Left renal pelvis (tissue), 4 donors: ENCODE results near the gene MAST4. TPM values are rescaled to one million over a fixed set of nuclear protein-coding genes. Genes with fewer than 3 reads are reported as not detected.

Experiments used
- DNase-seq, 4 donors: peaks; one replicate each; pipeline ENCODE4 v3.0.0-alpha.2; 2013; ENCODE audit warnings: low read depth in 4 of 4, low spot score in 3 of 4
- polyA plus RNA-seq, 4 donors: library from polyadenylated mRNA; unstranded; fragments of 120-200 nt; gene quantifications; one replicate each; pipeline ENCODE4 v1.2.1, GENCODE V29; 2013; ENCODE audit not compliant: insufficient read length in 4 of 4

The MAST4 gene
- polyA plus RNA-seq, 4 donors = 10.5 to 16.2 (median 15.7) TPM

GRCh38 chr5:66603164-66603563, 7.0 kb downstream of the MAST4 start:
- no peak for DNase-seq

GRCh38 chr5:66603881-66604280, 7.7 kb downstream of the MAST4 start:
- no peak for DNase-seq

- DNase-seq = no peak
These were observed 10.5 kb downstream of the MAST4 start for GRCh38 chr5:66606713-66607112.

- DNase-seq = no peak
These were observed 12.3 kb downstream of the MAST4 start for GRCh38 chr5:66608501-66608900.

GRCh38 chr5:66609615-66610014, 13.4 kb downstream of the MAST4 start:
- no peak for DNase-seq

GRCh38 chr5:66612226-66612625, 16.0 kb downstream of the MAST4 start:
- no peak for DNase-seq

- DNase-seq = no peak
These were observed 18.9 kb downstream of the MAST4 start for GRCh38 chr5:66615136-66615535.

- DNase-seq = no peak
These were observed 19.7 kb downstream of the MAST4 start for GRCh38 chr5:66615894-66616293.

GRCh38 chr5:66616520-66617225, 20.5 kb downstream of the MAST4 start:
- DNase-seq = no peak

GRCh38 chr5:66617226-66617861, 21.2 kb downstream of the MAST4 start:
- no peak for DNase-seq

- no peak for DNase-seq
These were observed 22.0 kb downstream of the MAST4 start for GRCh38 chr5:66617991-66618768.

GRCh38 chr5:66620711-66621110, 24.5 kb downstream of the MAST4 start:
- DNase-seq = no peak

- DNase-seq = no peak
These were observed 25.0 kb downstream of the MAST4 start for GRCh38 chr5:66621146-66621545.

- no peak for DNase-seq
These were observed 25.5 kb downstream of the MAST4 start for GRCh38 chr5:66621736-66622135.

- DNase-seq = no peak
These were observed 32.4 kb downstream of the MAST4 start for GRCh38 chr5:66628561-66628960.

- DNase-seq = no peak
These were observed 33.3 kb downstream of the MAST4 start for GRCh38 chr5:66629446-66629845.

GRCh38 chr5:66633754-66634153, 37.6 kb downstream of the MAST4 start:
- DNase-seq = peak in 2 of 4 donors; percentile 15 to 22

- no peak for DNase-seq
These were observed 38.4 kb downstream of the MAST4 start for GRCh38 chr5:66634601-66635000.

- no peak for DNase-seq
These were observed 41.8 kb downstream of the MAST4 start for GRCh38 chr5:66637994-66638393.

- DNase-seq = no peak
These were observed 42.8 kb downstream of the MAST4 start for GRCh38 chr5:66639037-66639436.

GRCh38 chr5:66642538-66642937, 46.3 kb downstream of the MAST4 start:
- no peak for DNase-seq

GRCh38 chr5:66643387-66643786, 47.2 kb downstream of the MAST4 start:
- DNase-seq = no peak
